LoVo (cell line): ENCODE results near the gene DPPA2.
"Not testable (repeated sequence)": the region's sequence is repeated elsewhere in the genome, so short reads cannot be mapped to it uniquely, and the experiment has no call there.

Source experiments
- DNase-seq: peaks from one replicate; pipeline ENCODE4 v3.0.0-alpha.2; 2016; ENCODE audit warnings: low spot score

DPPA2 gene, protein sequence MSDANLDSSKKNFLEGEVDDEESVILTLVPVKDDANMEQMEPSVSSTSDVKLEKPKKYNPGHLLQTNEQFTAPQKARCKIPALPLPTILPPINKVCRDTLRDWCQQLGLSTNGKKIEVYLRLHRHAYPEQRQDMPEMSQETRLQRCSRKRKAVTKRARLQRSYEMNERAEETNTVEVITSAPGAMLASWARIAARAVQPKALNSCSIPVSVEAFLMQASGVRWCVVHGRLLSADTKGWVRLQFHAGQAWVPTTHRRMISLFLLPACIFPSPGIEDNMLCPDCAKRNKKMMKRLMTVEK

DNA sequence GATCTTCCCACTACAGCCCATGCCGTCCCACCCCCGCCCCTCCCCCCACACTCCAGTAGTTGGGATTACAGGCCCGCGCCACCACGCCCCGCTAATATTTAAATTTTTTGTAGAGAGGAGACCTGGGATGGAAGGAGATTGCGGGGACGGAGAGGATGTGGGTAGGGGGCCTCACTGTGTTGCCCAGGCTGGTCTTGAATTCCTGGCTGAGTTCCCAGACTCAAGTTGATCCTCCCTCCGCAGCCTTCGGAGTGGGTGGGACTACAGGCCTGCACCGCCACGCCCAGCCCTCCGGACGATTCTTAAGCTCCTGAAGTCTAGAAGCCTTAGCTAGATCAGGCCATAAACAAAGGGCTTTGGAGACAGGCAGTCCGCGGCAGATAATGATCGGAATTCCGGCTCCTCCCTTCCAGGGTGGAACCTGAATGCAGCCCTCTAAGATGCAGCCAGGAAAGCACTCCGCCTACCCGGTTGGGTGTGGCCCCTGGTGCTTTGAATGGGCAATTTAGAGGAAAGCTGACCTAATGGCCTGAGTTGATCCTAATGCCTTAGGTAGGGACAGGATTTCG is at the start of gene DPPA2:
Gene DPPA2, minus strand, starts transcription at position 356 of the 569 bp plus-strand sequence. CDS start 1,975 bp downstream, outside the sequence.
- DNase-seq, result no peak

DNA sequence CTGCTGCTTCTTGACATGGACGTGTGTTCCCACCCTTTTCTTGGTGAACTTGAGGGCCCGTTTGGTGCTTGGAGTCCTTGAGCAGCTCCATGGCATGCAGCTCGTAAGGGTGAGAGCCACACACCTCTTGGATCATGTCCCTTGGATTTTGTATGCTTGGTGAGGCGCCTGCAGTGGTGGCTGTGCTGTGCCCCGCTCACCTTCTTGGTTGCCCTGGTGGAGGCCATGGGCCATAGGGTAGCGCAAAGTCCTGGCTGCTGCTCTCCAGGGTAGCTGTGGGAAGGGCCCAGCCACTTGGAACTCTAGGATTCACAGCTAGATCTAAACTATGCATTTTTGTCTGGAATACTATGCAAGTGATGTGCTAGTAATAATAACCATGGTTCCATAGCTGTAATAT is 47.8 kb upstream of the DPPA2 start:
- no peak for DNase-seq

DNA sequence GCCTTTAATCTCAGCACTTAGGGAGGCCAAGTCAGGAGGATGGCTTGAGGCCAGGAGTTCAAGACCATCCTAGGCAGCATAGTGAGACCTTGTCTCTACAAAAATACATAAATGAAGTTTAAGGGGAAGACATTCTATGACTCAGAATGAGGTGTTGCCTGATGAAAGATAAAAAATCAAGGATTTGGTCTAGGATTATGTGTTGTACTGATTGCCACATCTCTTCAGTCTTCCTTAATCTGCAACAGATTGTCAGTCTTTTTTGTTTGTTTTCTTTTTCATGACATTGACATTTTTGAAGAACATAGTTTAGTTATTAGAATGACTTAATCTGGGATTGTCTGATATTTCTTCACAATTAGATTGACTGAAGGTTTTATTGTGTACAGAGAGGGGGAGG is 47.3 kb upstream of the DPPA2 start:
- DNase-seq, result no peak

DNA sequence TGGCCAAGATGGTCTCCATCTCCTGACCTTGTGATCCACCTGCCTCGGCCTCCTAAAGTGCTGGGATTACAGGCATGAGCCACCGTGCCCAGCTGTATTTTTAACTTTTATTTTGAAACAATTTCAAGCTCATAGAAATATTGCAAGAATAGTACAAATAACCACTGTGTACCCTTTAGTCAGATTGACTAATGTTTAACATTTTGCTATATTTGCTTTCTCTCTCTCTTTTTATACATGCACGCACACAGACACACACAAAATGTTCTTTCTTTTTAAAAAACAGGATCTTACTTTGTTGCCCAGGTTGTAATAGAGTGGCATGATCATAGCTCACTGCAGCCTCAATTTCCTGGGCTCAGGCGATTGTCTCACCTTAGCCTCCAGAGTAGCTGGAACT is 46.5 kb upstream of the DPPA2 start:
- DNase-seq, result no peak

DNA sequence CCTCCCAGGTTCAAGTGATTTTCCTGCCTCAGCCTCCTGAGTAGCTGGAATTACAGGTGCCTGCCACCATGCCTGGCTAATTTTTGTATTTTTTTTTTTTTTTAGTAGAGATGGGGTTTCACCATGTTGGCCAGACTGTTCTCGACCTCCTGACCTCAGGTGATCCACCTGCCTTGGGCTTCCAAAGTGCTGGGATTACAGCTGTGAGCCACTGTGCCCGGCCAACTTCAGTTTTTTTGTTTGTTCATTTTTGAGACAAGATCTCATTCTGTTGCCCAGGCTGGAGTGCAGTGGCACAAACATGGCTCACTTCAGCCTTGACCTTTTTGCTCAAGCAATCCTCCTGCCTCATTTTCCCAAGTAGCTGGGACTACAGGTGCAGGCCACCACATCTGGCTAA is 42.5 kb upstream of the DPPA2 start:
- DNase-seq, result not testable (repeated sequence)

DNA sequence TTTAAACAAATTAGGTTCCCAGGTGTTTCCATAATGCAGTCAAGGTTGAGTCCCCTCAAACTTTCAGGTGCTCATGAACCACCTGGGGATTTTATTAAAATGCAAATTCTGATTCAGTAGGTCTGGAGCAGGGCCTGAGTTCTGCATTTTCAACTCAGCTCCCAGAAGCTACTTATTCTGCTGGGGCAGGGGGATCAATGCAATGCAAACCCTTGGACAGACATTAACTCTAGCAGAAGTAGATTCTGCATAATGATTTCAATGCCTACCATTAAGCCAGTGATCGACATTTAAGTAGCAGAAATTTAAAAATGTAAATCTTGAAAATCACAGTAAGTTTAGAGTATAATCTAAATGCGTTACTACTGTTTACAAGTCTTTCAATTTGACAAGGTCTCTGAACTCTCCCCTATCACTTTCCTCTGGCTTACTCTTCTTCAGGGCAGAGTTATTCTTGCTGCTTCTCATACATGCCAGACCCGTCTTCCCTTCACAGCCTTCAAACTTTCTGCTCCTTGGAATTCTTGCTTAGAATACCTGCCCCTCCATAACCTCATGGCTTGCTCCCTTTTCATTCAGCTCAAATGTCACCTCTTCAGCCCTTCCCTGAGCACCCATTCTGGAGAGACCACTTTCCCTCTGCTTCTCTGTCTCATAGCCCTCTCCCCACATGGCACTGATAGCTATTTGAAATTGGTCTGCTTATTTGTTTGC is 40.3 kb upstream of the DPPA2 start:
- DNase-seq, result no peak

DNA sequence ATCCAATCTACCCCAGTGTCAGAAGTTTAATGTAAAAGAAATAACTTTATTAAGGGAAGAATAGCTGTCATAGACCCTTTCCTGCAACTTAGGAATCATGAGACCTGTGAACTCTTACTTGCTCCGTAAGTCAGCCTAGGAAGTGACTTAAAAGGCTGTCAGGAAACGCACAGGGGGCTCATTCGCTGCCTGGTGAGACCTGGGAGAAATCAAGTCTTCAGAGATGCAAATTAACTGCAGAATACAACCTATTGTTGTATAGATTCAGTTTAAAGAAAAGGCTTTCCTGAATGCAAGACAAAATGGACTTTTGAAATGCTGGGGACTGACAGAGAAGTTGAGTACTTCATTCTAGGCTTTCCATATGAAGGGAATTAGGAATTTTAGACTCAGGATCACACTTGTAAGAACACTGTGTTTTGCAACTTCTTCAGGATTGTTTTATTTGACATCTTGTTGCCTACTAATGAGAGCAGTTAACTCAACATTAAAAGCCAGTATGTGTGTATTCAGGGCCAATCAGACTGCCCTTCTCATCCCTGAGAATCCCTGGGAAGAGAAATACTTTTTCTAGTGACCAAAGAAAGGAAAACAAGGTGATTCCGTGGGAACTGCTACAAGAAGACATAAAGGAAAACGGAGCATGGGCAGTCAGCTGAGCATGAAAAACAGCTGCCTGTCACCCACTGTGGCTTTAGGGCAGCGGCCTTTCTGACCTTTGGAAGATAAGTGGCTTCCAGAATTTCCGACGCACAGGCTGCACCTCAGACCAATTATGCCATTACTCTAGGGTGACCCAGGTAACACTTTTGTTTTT is 39.5 kb upstream of the DPPA2 start:
- DNase-seq, result no peak

DNA sequence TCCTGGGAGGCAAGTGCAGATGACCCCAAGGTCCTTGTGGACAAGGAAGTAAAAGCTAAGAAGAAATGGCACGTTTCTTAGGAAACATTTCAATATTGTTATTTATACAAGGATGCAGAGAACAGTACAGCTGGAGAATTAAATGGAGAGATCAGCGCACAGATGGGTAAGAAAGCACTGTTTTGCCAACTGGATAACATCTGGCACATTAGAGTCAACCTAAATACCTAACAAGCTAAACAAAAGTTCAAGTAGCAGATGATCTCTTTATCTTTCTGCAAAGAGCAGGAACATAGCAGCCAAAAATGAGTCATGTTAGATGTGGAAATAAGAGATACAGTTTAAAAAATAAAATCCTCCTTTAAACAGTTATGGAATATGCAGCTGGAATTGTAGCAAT is 36.7 kb upstream of the DPPA2 start:
- no peak for DNase-seq

DNA sequence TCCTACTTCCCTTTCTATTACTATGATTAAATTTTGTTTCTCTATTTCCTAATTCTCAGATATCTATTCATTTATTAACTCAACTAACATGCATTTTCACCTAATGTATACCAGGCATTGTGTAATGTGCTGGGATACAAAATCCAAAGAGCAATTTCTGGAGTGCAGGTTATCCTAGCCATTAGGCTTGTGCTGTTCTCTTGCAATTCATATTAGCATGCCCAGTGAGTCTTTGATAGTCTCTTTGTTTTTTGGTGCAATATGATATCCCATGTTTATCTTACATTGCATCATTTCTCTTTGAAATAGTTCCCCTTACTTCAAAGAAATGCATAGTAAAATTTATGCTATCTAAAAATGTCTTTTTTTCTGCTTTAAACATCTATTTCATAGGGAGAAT is 34.9 kb upstream of the DPPA2 start:
- DNase-seq, result no peak

DNA sequence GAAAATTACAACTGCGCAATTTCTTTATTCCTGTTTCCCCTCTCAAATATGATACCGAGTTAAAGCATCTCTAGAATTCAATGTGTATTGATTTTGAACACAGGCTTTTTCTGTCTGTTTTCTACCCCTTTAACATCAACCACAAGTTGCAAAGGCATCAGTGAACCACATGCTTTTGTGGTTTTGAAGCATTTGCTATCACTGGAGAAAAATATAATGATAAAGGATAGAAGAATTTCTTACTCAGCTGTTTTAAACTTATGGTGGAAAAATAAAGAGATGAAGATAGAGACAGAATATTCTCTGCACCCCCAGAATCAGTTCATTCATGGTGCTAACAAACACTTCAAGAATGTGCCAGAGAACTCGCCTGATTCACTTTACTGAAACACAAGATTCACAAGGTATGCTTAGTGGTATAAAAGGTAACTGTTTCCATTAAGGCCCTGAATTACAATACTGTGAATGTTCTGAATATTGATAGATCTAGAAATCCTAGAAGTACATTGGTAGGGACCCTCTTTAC is 30.5 kb upstream of the DPPA2 start:
- DNase-seq, result no peak

DNA sequence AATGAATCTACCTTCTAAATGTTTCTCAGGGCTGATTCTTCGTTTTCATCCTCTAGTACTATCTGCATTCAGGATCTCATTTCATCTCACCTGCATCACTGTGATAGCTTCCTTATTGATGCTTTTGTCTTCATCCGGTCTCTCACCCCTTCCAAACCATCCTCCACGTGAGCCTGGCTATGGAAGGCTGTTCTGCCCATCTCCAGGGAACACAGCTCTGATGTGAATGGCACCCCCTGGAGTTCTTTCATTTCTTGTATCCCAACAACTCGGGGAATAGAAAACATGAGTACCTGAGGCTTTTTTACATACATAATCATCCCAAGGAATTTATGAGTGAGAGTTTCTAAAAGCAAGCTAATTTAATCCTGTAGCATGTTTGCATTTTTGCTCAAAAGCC is 29.8 kb upstream of the DPPA2 start:
- no peak for DNase-seq

DNA sequence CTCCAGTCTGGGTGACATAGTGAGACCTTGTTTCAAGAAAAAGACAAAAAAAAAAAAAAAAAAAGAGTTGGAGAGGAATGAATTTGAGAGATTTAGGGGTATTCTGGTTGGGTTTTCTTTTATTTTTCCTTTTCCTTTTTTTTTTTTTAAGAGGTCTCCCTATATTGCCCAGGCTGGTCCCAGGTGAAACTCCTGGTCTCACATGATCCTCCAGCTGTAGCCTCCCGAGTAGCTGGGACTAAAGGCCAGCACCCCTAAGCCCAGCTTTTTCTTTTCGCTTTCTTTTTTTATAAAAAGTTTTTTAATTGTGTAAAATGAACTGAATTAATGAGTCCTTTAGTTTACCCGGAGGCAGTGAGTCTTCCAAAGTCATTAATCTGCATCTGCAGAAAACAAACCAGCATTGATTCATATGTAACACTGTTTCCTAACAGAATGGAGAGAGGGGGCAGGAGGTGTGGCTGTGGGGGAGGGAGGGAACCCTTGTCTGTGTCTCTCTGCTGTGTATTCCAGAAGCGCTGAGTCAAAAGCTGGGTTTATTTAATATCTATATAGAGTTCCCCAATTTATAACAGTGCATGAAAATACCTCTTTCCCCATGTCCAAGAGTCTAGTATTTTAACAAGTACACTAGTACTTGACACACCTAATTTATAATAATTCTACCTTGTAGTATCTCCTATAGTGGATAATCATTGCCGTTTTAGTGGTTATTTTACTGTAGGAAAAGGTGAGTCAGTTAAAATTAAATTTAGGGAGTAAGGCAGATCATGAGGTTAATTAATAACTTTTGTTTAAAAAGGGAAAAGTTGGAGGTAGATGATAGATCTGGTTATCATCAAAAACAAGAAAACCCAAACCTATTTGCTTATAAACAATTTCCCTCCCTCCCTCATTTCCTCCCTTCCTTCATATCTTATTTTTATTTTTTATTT is 23.7 kb upstream of the DPPA2 start:
- DNase-seq, result no peak

DNA sequence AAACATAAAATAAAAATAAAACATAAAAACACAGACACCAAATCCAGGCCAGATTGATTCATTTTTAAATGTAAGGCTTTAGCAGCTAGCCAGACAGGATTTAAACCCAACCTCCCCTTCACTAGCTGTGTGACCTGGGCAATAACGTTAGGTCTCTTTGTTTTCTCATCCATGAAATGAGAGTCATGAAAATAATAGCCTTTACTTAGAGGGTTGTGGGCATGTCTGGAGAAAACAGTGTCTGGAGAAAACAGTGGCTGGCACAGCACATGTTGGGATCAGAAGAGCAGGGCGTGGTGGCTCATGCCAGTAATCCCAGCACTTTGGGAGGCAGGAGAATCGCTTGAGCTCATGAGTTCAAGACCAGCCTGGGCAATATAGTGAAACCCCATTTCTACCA is 22.9 kb upstream of the DPPA2 start:
- DNase-seq, result no peak

DNA sequence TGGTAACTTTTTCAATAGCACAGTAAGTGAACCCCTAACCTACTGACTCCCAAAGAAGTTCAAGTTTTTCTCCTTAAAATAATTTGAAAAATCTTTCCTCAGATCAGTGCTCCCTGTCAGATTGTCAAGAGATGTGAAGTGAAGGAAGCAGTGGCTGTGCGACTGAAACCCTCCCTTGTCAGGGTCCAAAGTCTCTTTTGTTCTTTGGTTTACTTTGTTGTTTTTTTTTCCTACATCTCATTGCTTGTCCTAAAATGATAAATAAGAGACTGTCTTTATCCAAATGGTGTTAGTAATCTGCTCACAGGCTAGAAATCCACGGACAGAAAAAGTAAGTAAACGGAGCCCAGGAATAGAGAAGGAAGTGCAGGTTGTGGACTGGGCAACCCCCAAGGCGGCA is 22.0 kb upstream of the DPPA2 start:
- no peak for DNase-seq

DNA sequence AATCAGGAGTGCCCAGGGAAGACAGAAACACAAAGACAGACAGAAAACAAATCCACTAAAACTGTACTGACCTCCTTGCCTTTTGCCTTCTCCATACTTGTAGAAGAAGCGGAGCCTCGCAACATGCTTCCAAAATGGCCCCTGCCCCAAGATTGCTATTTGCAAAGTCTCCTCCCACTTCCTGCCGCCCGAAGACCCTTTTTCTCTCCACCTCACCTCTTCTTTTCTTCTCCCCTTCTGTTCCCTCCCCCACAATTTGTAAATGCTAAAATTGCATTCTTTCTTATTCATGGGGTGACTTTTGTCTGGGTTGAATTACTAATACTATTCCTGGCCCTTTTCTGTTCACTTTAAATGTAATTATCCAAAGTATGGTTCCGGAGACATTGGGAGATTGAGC is 21.1 kb upstream of the DPPA2 start, which contains the start of gene DPPA4:
Gene DPPA4, minus strand, starts transcription at position 154 of the 400 bp plus-strand sequence. Its CDS starts 29 bp downstream, at position 125.
- no peak for DNase-seq

DNA sequence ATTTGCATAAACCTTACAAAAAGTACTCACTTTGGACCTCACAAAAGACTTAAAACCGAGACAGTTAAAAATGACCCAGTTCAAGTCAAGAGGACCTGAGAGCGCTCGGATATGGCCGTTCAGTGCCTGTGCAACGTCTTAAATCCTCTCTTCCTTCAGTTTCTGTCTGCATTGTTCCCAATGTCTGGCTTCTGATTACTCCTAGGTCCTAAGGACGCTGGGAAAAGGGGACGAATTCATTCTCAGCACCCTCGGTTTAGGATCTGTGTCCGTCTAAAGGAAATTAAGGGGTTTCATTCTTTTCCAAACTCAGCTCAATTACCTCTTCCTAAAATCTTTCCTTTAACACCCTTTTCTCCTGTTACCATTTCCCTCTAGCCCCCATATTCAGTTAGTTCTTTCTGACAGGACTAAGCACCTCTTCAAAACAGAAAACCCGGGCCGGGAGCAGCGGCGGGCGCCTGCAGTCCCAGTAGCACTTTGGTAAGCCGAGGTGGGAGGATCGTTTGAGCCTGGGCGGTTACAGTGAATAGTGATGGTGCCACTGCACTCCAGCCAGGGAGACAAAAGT is 20.1 kb upstream of the DPPA2 start:
- no peak for DNase-seq

DNA sequence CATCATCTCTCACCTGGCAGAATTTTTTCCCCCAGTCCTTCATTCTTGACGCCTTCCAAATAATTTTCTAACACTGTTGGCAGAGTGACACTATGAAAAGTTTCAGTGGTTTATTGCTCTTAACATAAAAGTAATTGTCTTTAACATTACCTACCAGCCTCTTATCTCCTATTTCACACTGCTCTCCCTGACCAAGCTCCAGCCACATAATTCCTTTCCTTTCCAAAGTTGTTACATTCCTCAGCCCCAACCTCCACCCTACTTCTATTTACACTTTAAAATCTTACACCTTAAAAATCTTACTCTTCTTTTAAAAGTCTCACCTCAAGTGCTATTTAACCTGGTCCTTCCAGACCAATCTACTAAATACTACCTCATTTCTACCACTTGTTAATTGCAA is 18.3 kb upstream of the DPPA2 start:
- DNase-seq, result no peak

DNA sequence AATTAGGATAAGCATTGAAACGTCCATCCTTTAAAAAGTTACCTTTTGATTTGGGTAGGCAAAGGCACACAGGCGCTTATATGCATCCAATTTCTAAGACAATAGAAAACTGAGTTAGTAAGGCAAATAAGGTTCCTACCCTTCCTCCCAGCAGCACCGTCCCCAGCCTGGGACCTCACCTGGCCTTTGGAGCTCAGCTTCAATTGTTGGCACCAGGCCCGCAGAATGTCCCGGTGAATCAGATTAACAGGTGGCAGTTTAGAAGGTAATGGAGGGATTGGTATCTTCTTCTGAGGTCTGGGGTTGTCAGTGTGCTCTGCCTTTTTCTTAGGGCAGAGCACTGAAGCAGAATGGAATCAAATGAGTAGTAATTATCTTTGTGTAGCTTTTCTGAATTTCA is 15.4 kb upstream of the DPPA2 start:
- DNase-seq, result no peak

DNA sequence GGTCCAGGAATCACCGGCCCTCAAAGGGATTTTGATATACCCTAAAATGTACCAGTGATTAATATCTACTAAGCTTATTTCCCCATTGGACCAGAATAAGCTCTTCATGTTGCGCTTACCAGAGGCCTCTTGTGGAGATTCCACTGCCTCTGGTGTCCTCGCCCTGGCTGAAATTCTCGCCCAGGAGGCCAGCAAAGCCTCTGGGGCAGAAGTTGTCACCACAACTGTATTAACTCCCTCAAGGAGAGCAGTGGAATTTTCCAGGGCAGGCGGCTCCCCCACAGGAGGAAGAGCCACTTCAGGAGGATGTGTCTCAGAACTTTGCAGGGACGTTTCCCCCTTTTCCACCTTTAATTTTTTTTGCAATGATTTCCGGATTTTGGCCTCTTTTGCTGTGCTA is 14.1 kb upstream of the DPPA2 start:
- DNase-seq, result no peak

DNA sequence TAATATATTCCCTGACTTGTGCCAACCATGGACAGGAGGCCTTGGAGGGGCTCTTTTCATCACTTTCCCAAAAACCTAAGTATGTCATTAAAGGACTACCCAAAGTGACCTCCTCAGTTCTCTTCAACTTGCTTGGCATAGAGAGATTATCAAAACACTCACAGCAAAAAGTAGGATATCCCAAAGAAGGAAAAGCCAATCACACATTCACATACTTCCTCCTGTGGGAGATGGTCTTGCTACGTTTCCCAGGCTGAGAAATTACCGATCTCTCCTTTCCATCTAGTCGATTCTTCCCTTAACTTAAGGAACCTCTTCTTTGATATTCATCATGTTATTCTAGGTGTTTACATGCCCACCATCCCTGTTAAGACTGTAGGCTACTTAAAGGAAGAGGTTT is 11.9 kb upstream of the DPPA2 start:
- no peak for DNase-seq

DNA sequence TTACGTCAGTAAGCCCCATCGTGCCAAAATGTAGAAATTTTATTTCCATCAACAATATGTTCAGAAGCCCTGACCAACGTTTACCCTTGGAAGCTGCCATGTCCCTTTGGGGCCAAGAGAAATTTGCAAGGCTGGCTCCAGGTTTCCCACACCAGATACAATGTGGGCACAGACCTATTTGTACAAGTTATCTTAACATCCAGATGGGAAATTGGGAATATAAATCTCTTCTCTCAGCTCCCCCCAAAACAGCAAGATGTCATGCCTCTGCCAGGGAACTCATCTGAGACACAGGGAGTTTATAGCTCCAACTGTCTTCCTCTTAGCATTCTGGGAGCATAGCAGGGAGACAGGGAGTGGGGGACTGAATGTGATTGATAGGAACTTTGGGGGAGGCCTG is 9.3 kb upstream of the DPPA2 start:
- no peak for DNase-seq
